ENCODE measurements around the gene GRIA3. TPM values are rescaled to one million over a fixed set of nuclear protein-coding genes. Genes with fewer than 3 reads are reported as not detected.

The GRIA3 gene
- total and polyA plus RNA-seq, 10 donors = 0.10 to 0.61 (median 0.24) TPM; not detected in 2

DNA sequence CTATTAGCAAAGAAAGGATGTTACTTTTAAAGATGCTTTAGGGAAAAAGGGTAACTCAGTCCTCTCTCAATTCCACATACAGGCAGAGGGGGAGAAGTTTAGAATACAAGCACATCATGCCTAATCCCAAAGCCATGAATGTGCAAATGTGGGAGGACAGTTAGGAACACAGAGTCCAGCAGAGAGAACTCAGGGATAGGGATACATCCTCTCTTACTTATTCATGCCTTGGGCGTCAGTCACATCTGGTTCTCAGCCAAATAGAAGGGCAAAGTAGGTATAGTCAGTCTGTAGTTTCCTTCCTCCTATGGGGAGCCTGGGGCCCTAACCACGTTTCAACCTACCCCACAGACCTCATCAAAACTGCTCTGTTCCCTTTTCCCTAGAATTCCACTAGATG lies 87.8 kb downstream of the GRIA3 start:
- 36 to 67% (median 53%) methylated on average over 1 to 2 of the region's 2 CpGs for WGBS, 5 donors
- no peak overlapping the region for H3K4me3 ChIP-seq
- intact Hi-C loops (cut with DNase I; ENCODE audit: low total_unique reads) = no loop called here

DNA sequence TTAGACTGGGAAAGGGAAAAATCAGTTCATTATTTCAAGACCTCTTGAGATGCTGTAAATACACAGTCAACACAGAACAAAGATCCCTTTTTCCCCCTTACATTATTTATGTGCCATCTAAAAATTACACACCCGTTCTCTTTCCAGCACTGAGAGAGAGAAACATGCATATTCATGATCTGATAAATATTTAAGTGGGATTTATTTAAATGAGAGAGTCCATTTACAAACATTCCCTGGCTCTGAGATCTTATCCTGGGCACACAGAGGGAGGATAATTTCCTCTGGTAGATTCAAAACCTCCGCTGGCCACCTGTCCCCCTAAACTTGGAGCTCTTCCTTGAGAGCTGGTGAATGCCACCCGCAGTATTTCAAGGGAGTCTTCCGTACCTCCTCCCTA lies 88.6 kb downstream of the GRIA3 start:
- Histone ChIP-seq H3K27ac (no peak overlapping the region), H3K27me3 (replicated peaks in 1 of 7) (no peaks in the 10 kb centered on the region), H3K4me3 (no peak overlapping the region), H3K4me1 (no peaks in the 10 kb centered on the region), H3K36me3 (no peaks in the 10 kb centered on the region), H3K9me3 (no peaks in the 10 kb centered on the region)
- intact Hi-C loops (cut with DNase I; ENCODE audit: low total_unique reads) = no loop called here
- TF ChIP-seq POLR2AphosphoS5 (IDR thresholded peaks at IDR 0.05) = no peak
- TF ChIP-seq, protein P1, sequence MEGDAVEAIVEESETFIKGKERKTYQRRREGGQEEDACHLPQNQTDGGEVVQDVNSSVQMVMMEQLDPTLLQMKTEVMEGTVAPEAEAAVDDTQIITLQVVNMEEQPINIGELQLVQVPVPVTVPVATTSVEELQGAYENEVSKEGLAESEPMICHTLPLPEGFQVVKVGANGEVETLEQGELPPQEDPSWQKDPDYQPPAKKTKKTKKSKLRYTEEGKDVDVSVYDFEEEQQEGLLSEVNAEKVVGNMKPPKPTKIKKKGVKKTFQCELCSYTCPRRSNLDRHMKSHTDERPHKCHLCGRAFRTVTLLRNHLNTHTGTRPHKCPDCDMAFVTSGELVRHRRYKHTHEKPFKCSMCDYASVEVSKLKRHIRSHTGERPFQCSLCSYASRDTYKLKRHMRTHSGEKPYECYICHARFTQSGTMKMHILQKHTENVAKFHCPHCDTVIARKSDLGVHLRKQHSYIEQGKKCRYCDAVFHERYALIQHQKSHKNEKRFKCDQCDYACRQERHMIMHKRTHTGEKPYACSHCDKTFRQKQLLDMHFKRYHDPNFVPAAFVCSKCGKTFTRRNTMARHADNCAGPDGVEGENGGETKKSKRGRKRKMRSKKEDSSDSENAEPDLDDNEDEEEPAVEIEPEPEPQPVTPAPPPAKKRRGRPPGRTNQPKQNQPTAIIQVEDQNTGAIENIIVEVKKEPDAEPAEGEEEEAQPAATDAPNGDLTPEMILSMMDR (IDR thresholded peaks at IDR 0.05 in 8 of 11, conservative IDR thresholded peaks at IDR 0.05 in 3 of 11) = no peak
- no peak for TF ChIP-seq POLR2A (IDR thresholded peaks at IDR 0.05)
- DNase-seq = no peak
- 61 to 90% (median 79%) methylated on average over 2 to 4 of the region's 4 CpGs for WGBS, 5 donors

More for the DNA sequence above, 87.8 kb downstream of the GRIA3 start:
- Histone ChIP-seq H3K27me3 (replicated peaks in 1 of 7) (no peaks in the 10 kb centered on the region), H3K27ac (no peak overlapping the region), H3K36me3 (no peaks in the 10 kb centered on the region), H3K9me3 (no peaks in the 10 kb centered on the region), H3K4me1 (no peaks in the 10 kb centered on the region)
- no peak for TF ChIP-seq POLR2A (IDR thresholded peaks at IDR 0.05)
- TF ChIP-seq, protein P1 (IDR thresholded peaks at IDR 0.05 in 8 of 11, conservative IDR thresholded peaks at IDR 0.05 in 3 of 11) = no peak
- DNase-seq = no peak

DNA sequence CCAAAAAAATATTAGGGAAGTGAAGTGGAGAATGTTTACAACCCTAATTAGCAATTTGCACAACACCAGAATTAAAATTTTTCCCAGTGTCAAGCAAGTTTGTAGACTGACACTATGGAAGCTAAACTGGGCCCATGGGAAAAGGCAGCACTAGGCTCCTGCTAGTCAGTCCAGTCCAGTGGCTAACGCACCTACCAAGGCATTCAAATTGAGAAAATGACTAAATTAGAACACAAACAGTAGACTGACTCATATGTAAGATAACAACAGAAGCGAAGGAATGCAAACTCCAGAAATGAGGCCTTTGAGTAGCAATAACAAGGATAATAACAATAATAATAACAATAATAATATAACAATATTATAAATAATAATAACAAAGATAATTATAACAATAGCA lies 90.7 kb downstream of the GRIA3 start:
- intact Hi-C loops (cut with DNase I; ENCODE audit: low total_unique reads) = no loop called here

DNA sequence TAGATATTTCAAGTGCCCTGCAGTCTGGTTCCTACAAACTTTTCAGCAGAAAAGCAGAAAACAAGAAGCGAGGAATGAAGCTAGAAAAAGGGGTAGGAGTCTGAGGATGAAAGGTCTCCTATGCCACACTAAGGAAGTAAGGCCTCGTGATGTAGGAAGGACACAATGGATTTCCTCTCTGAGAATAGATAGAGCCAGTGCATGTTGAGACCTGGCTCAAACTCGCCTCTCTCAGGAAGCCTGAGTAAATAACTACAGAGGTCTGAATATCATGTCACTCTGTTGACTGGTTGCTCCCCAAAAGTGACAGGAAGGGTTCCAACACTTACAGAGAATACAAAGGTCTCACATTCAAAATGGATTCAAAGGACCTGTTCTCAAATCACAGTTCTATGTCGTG lies 93.3 kb downstream of the GRIA3 start:
- WGBS, 5 donors = 38 to 63% (median 44%) methylated on average over 4 of the region's 4 CpGs
- intact Hi-C loops (cut with DNase I; ENCODE audit: low total_unique reads) = no loop called here
- Histone ChIP-seq H3K27ac (no peak overlapping the region), H3K36me3 (no peaks in the 10 kb centered on the region), H3K9me3 (no peaks in the 10 kb centered on the region), H3K27me3 (replicated peaks in 1 of 7) (no peaks in the 10 kb centered on the region), H3K4me1 (no peaks in the 10 kb centered on the region), H3K4me3 (no peak overlapping the region)
- TF ChIP-seq POLR2A (IDR thresholded peaks at IDR 0.05) (no peak), POLR2AphosphoS5 (IDR thresholded peaks at IDR 0.05) (no peak)
- TF ChIP-seq, protein P1 (IDR thresholded peaks at IDR 0.05 in 8 of 11, conservative IDR thresholded peaks at IDR 0.05 in 3 of 11) = no peak
- DNase-seq = no peak

More for the DNA sequence above, 90.7 kb downstream of the GRIA3 start:
- no peaks in the 10 kb centered on the region for H3K36me3 ChIP-seq
- no peak overlapping the region for H3K4me3 ChIP-seq
- H3K27ac ChIP-seq = no peak overlapping the region
- WGBS, 5 donors = 70 to 90% (median 84%) methylated on average over 2 of the region's 2 CpGs
- no peaks in the 10 kb centered on the region for H3K9me3 ChIP-seq
- H3K27me3 ChIP-seq (replicated peaks in 1 of 7) = no peaks in the 10 kb centered on the region
- DNase-seq = no peak
- H3K4me1 ChIP-seq = no peaks in the 10 kb centered on the region
- TF ChIP-seq POLR2A (IDR thresholded peaks at IDR 0.05) (no peak), POLR2AphosphoS5 (IDR thresholded peaks at IDR 0.05) (no peak)
- TF ChIP-seq, protein P1 (IDR thresholded peaks at IDR 0.05 in 8 of 11, conservative IDR thresholded peaks at IDR 0.05 in 3 of 11) = no peak
